Kidney epithelial cell (primary cell): ENCODE measurements around the gene ABCA6. TPM values are rescaled to one million over a fixed set of nuclear protein-coding genes. Genes with fewer than 3 reads are reported as not detected.

Source experiments
- DNase-seq: peaks from one replicate; pipeline ENCODE4 v3.0.0-alpha.2; 2010; ENCODE audit warnings: low read depth
- H3K27me3 ChIP-seq: 2 replicates; pipeline ENCODE4 v1.6.0; 2011; ENCODE audit warnings: low read length; ENCODE audit not compliant: control insufficient read depth, insufficient read depth
- H3K36me3 ChIP-seq: 2 replicates; pipeline ENCODE4 v1.5.1; 2011; ENCODE audit warnings: low read length; ENCODE audit not compliant: control insufficient read depth, insufficient read depth
- H3K4me3 ChIP-seq: 2 replicates; pipeline ENCODE4 v1.5.1; 2011; ENCODE audit warnings: low read depth, mild to moderate bottlenecking, control low read depth, low read length
- total RNA-seq: library from RNA; depleted of rRNA; stranded (reverse); fragments of >200 nt; gene quantifications from 2 replicates; pipeline ENCODE4 v1.2.3, GENCODE V29; 2015
- TF ChIP-seq, protein P1 (sequence below): IDR thresholded peaks from 2 replicates; pipeline ENCODE4 v1.5.1; 2011; ENCODE audit warnings: mild to moderate bottlenecking, moderate library complexity, low read length, control low read depth, inconsistent platforms; ENCODE audit not compliant: insufficient read depth, poor library complexity, severe bottlenecking

ABCA6 gene
- total RNA-seq, 1 donor from 2014 or later = 0.04 TPM

DNA sequence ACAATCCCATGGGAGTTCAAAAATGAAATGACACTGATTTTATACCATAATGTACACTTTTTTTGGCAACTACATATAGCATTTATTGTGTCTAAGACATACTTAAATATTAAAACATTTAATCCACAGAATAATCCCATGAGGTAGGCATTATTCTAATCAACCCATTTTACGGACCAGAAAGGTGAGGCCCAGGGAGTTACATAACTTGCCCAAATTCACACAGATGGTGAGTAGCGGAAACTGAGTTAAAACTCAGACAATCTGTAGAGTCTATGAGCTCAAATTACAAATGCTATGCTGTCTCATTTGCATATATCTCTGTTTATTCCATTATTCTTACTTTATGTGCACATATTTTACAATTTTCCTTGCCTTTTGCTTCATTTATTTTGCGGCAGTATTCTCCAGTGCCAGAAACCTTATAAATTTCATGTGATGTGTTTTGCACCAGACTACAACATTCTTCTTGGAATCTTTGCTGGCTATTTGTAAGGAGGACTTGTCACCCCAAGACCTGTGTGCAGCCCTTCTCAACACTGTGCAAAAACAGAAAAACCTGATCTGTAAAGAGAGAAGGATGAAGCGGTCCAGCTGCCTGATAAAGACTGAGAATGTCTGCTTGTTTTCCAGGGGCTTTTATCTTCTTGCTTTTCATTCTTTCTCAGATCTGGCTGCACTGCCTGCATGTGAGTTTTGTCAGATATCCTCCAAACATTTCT lies 78.7 kb downstream of the ABCA6 start:
- TF ChIP-seq, protein P1, sequence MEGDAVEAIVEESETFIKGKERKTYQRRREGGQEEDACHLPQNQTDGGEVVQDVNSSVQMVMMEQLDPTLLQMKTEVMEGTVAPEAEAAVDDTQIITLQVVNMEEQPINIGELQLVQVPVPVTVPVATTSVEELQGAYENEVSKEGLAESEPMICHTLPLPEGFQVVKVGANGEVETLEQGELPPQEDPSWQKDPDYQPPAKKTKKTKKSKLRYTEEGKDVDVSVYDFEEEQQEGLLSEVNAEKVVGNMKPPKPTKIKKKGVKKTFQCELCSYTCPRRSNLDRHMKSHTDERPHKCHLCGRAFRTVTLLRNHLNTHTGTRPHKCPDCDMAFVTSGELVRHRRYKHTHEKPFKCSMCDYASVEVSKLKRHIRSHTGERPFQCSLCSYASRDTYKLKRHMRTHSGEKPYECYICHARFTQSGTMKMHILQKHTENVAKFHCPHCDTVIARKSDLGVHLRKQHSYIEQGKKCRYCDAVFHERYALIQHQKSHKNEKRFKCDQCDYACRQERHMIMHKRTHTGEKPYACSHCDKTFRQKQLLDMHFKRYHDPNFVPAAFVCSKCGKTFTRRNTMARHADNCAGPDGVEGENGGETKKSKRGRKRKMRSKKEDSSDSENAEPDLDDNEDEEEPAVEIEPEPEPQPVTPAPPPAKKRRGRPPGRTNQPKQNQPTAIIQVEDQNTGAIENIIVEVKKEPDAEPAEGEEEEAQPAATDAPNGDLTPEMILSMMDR = no peak
- no peaks in the 10 kb centered on the region for H3K27me3 ChIP-seq
- H3K36me3 ChIP-seq = no peaks in the 10 kb centered on the region
- no peak for DNase-seq
- H3K4me3 ChIP-seq = no peak overlapping the region

DNA sequence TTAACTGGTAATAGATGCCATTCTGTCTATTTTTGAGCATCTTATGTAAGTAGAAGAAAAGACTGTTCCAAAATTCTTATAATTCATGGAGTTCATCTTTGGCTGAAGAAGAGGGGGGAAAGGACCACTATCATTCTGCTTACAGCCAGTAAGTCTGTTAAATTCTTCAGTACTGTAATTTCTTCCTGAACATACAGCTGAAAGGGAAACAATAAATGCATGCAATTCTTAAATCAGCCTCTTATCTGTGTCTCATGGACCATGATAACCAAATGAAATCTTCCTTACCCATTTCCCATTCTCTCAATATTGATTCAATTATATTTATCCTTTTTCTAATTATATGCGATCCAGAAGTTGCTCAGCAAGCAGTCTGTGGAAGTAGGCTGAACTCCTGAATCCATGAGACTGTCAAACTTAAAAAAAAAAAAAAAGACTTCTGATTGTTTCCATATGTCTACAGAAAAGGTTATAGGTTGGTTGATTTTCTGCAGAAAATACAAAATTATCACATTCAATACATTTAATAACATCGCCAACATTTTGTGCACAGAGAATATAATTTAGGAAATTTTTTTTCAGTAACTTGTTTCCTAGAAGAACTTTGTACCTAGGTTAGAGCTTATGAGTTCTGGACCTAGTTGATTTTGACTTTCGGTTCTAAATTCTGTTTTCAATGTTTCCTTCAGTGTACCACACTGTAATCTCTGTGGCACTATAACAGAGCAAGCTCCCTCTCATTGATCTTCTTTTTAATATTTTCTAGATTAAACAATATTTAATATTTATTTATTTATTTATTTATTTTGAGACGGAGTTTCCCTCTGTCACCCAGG lies 79.8 kb downstream of the ABCA6 start:
- TF ChIP-seq, protein P1 = no peak
- H3K36me3 ChIP-seq = no peaks in the 10 kb centered on the region
- H3K27me3 ChIP-seq = no peaks in the 10 kb centered on the region
- no peak for DNase-seq
- no peak overlapping the region for H3K4me3 ChIP-seq

DNA sequence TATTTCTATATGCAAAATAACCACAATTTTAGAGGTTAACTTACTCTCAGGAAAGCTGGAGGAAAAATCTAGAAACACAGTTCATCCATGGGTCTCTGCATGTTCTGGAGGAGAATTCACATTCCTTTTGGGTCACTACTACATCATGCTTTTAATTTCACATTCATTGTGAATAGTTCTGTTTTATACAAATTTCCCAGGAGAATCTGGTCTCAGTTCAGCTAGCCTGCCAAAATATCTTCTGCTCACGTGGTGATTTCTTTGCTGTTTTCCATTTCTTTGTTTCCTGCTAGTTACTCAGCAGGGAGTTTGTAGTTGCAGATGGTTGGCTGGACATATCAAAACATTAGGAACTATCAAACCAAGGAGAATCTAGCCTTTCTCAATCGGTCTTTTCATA lies 80.9 kb downstream of the ABCA6 start, which contains the start of gene ABCA9:
Gene ABCA9 (minus strand): TSS at position 106 of the 400 bp plus-strand sequence. CDS start 9,801 bp downstream, outside the sequence.
- no peaks in the 10 kb centered on the region for H3K27me3 ChIP-seq
- peak; percentile 35 for DNase-seq
- H3K36me3 ChIP-seq = no peaks in the 10 kb centered on the region
- TF ChIP-seq, protein P1 = no peak
- H3K4me3 ChIP-seq = no peak within 1 kb of the TSS

DNA sequence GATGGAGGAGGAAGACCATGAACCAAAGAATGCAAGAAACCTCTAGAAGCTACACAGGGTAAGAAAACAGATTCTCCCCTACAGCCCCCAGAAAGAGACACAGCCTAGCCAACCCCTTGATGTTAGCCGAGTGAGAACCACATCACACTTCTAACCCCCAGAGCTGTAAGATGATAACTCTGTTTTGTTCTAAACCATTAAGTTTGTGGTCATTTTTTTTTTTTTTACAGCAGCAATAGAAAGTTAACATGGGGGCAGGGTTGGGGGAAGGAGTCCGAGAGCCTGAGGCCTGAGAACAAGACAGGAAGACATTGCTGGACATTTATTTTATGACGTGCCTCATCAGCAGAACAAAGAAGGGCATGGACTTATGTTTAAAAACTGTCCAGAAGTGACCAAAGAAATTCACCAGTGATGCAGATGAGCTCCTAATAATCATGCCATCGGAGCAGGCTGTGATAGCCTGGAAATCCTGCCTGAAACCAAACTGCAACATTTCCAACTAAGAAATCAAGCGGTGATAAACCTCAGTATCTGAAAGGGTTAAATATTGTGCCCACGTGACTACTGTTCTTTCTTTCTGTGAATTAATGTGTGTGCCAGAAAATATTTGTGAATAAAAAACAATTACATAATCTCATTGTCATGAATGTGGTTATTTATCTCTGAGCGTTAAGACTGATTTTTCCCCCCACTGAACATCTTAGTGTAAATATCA lies 82.1 kb downstream of the ABCA6 start:
- no peaks in the 10 kb centered on the region for H3K36me3 ChIP-seq
- TF ChIP-seq, protein P1 = no peak
- H3K4me3 ChIP-seq = no peak overlapping the region
- peak; percentile 18 for DNase-seq
- no peaks in the 10 kb centered on the region for H3K27me3 ChIP-seq

DNA sequence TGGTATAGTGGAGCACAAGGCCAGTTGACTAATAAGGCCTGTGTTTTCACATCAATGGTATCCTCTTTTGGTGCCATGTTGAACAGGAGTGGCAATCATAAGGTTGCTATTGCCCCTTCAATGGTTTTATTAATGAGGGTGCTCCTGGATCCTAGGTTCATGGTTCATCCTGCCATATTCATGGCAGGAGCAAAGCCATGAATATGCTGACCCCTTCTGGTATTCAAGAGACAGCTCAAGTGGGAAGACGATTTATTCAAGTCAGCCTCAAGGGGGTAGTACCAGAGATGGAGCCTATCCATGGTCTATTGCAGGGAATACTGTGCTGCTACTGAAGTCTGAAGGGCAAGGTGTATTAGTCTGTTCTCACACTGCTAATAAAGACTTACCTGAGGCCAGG lies 83.5 kb downstream of the ABCA6 start:
- TF ChIP-seq, protein P1 = no peak
- Histone ChIP-seq H3K4me3 (no peak overlapping the region), H3K27me3 (no peaks in the 10 kb centered on the region), H3K36me3 (no peaks in the 10 kb centered on the region)
- DNase-seq = no peak
